Measurements from ENCODE around the gene SETD7.

DNA sequence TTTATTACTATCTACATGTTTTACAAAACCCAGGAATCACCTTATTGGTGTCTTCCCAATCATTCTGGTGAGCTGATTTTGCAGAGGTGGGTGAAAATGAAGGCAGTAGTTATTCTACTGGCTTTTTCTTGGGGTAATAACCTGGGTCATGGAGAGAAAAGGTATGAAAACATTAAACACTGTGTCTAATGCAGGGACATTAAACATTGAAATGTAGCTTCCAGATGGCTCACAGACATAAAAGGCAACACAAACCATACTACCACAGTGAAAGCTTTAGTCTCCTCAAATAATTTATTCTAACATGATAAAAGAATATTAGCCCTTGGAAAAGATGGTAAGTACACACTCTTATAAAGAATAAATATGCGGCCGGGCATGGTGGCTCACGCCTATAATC, 8.0 kb downstream of the SETD7 start:
- TF ChIP-seq, protein P1, sequence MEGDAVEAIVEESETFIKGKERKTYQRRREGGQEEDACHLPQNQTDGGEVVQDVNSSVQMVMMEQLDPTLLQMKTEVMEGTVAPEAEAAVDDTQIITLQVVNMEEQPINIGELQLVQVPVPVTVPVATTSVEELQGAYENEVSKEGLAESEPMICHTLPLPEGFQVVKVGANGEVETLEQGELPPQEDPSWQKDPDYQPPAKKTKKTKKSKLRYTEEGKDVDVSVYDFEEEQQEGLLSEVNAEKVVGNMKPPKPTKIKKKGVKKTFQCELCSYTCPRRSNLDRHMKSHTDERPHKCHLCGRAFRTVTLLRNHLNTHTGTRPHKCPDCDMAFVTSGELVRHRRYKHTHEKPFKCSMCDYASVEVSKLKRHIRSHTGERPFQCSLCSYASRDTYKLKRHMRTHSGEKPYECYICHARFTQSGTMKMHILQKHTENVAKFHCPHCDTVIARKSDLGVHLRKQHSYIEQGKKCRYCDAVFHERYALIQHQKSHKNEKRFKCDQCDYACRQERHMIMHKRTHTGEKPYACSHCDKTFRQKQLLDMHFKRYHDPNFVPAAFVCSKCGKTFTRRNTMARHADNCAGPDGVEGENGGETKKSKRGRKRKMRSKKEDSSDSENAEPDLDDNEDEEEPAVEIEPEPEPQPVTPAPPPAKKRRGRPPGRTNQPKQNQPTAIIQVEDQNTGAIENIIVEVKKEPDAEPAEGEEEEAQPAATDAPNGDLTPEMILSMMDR (IDR thresholded peaks at IDR 0.05 in 4 of 5, conservative IDR thresholded peaks at IDR 0.05 in 1 of 5): no peak
- no peak for TF ChIP-seq POLR2A (IDR thresholded peaks at IDR 0.05)

All from gastrocnemius medialis (tissue), 4 donors.